Stimulated activated CD4-positive, alpha-beta T cell treated with anti-CD3 and anti-CD28 coated beads, Interleukin-4, amount 100 ng/mL, for 4 hours (primary cell): ENCODE results near the gene ZGPAT.
A peak's percentile ranks its signal among the peaks of the same experiment; 100 is the strongest.

Experiments
- DNase-seq, 2 experiments: peaks; one replicate each; pipeline ENCODE4 v3.0.0-alpha.2; 2020

Gene ZGPAT

GRCh38 chr20:63679799-63680305, 28.0 kb upstream of the ZGPAT start:
- DNase-seq, result no peak

DNA sequence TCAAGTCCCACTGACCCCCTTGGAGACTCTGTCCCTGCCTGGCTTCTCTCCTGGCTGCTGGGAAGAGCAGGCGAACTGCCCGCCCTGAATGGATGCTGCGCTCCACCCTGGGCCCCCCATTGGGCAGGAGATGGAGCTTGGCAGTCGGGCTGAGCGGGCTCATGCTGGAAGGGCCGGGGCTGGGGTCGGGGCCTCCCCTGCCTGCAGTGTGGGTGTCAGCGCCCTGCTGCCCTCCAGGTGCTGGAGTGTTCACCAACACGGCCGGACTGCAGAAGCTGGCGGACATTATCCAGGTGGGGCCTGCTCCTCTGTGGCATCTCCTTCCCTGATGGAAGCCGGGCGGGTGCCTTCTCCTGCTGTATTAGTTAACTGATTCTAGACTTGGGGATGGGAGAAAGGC, 27.4 kb upstream of the ZGPAT start:
- DNase-seq, result no peak

- no peak for DNase-seq
Measured at GRCh38 chr20:63680857-63681608, 26.8 kb upstream of the ZGPAT start.

- no peak for DNase-seq
Measured at GRCh38 chr20:63681609-63682142, 26.2 kb upstream of the ZGPAT start.

DNA sequence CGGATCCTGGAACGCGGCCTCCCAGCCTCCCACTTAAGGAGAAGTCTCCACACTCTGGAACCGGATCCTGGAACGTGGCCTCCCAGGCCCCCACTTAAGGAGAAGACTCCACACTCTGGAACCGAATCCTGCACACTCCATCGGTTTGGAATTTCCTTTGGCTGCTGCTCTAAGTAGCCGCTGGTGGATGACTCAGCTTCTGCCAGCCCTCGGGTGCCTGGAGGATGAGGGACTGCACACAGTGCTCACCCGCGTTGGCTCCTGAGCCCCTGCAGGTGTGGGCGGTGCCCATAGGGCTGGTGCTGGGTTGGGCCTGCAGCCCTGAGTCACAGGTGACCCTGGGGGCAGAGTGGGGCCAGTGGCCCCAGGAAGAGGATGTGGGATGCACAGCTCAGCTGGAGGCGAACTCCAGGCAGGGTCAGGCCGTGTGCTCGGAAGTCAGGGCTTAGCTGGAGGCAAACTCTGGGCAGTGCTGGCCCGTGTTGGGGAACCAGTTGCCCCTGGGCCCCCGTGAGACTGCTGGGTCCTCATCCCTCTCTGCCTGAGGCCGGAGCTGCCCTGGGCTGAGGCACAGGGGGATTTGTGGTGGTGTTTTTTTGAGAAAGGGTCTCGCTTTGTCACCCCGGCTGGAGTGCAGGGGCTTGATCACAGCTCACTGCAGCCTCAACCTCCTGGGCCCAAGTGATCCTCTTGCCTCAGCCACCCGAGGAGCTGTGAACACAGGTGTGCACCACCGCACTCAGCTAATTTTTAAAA, 25.3 kb upstream of the ZGPAT start:
- DNase-seq, result no peak

DNA sequence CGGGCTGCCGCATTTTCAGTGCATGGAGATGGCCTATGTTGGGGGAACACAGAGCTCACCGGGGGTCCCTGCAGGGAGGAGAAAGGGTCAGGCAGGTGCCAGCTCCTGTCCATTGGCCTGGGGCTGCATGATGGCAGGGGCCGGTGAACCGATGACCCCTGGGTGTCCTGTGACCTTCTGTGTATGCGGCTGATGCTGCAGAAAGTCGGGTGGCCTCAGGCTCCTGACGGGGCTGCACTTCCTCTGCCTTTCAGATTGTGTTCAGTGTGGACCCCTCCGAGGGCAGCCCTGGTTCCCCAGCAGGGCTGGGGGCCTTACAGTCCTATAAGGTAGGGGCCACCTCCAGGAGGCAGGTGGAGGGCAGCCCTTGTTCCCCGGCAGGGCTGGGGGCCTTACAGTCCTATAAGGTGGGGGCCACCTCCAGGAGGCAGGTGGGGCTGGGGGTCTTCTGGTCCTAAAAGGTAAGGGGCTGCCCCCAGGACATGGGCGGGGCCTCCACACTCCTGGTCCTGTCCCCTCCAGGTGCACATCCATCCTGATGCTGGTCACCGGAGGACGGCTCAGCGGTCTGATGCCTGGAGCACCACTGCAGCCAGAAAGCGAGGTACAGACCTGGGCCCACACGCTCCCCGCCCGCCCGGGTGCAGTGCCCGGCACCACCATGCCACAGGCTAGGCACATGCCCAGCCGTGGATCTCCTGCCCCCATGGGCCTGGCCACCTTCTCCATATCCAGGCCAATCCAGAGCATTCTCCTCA, 22.4 kb upstream of the ZGPAT start:
- no peak for DNase-seq

GRCh38 chr20:63686094-63686491, 21.7 kb upstream of the ZGPAT start:
- DNase-seq, result no peak

DNA sequence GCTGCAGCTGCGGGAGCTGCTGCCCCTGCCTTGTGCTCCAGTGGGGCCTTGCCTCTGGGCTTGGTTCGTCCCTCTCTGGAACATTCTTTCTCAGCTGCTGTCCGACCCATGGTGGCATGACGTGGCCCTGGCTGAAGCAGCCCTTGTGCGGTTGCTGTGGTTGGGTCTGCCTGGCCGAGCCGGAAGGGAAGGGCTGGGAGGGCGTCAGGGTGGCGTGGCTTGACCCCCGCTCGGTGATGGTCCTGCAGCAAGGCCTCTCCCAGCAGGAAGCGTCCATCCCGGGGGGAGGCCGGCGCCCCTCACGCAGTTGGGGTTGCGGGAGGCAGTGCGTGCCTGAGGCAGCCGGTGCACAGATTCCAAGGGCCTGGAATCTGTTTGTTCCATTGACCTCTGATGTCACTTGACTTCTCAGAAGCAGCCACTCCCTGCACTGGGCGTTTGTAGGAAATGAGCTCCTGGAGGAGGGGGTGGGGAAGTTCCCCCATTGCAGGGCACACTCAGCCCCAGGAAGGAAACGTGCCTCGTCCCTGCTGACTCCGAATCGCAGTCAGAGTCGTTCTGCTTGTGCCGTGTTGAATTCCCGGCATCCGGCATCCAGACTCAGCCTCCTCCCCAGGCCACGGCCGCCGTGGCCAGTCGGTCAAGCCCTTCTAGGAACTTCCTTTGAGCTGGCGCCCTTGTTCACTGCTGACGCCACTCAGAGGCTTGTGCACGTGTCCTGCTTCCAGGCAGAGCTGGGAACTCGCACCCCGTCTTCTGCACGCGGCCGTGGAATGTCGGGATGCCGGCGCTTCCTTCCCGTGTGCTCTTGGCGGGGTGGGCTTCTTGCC, 21.1 kb upstream of the ZGPAT start:
- peak; percentile 54 to 78 for DNase-seq

DNA sequence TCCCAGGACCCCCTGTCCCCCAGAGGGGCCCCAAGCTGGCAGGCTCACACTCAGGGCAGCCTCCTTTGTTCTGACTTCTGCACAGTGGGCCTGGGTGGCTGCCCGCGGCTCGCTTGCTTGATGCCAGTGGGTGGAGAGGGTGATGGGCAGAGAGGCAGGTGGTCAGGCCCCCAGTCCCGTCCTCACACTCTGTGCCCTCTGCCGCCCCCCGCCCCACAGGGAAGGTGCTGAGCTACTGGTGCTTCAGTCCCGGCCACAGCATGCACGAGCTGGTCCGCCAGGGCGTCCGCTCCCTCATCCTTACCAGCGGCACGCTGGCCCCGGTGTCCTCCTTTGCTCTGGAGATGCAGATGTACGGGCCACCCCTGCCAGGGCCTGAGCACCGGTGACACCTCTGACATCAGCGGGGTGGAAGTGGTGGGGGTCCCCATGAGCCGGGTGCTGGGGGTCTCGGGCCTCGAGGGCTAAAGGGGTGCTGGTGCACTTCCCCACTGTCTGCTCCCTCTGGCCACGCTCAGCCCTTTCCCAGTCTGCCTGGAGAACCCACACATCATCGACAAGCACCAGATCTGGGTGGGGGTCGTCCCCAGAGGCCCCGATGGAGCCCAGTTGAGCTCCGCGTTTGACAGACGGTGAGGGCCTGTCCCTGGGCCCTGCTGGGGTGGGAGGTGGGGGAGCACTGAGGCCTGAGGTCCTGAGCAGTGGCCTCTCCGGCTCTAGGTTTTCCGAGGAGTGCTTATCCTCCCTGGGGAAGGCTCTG, 20.2 kb upstream of the ZGPAT start:
- DNase-seq, result no peak

DNA sequence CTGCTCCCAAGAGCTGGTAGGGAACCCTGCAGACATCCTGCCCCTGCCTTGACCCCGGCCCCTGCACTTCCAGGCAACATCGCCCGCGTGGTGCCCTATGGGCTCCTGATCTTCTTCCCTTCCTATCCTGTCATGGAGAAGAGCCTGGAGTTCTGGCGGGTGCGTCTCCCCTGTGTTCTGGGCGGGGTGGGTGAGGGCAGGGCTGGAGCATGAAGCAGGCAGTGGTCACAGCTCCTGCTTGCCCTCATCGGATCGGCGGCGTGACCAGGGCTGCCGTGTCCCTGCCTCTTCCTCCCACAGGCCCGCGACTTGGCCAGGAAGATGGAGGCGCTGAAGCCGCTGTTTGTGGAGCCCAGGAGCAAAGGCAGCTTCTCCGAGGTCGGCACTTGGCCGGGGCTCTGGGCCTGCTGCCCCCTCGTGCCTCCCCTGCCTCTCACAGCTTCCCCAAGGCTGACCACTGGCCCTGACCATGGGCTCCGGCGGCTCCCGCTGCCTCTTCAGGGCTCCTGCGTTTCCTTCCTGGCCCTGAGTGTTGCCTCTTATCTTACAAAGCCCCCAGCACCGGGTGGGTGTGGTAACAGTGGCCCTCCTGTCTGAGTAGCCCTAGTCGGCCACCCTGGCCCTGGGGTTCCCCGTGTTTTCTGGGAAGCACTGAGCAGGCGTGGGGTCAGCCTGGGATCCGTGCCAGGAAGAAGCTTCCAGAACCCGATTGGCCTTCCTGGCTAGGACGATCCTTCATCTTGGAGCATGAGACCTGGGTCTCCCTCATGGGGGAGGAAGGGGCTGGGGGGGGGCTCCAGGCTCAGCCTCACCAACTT, 19.4 kb upstream of the ZGPAT start:
- no peak for DNase-seq

DNA sequence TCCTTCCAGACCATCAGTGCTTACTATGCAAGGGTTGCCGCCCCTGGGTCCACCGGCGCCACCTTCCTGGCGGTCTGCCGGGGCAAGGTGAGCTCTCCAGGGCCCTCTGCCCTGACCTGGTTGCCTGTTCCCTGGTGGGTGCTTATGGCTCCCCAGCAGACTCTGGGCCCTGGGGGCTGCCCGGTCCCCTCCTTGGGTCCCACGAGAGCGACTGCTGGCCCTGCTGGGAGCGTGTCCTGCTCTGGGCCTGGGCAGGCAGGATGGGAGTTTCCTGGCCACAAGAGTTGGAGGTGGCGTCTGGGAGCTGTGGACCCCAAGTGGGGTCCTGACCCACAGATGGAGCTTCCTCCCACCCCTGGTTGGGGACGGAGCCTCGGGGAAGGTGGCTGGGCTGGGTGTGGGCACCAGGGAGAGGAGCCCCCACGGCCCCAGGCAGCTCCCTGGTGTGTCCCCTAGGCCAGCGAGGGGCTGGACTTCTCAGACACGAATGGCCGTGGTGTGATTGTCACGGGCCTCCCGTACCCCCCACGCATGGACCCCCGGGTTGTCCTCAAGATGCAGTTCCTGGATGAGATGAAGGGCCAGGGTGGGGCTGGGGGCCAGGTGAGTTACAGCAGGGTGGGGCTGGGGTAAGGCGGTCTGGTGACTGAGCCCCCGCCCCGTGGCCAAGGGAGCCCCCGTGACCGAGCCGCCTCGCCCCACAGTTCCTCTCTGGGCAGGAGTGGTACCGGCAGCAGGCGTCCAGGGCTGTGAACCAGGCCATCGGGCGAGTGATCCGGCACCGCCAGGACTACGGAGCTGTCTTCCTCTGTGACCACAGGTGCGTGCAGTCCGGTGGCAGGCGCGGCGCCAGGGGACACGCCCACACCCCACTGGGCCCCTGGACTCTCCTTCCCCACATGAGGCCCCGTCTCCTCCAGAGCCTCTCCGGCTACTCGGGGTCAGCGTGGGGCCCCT, 18.5 kb upstream of the ZGPAT start:
- DNase-seq, result no peak

- no peak for DNase-seq
Measured at GRCh38 chr20:63690003-63690897, 17.6 kb upstream of the ZGPAT start.

DNA sequence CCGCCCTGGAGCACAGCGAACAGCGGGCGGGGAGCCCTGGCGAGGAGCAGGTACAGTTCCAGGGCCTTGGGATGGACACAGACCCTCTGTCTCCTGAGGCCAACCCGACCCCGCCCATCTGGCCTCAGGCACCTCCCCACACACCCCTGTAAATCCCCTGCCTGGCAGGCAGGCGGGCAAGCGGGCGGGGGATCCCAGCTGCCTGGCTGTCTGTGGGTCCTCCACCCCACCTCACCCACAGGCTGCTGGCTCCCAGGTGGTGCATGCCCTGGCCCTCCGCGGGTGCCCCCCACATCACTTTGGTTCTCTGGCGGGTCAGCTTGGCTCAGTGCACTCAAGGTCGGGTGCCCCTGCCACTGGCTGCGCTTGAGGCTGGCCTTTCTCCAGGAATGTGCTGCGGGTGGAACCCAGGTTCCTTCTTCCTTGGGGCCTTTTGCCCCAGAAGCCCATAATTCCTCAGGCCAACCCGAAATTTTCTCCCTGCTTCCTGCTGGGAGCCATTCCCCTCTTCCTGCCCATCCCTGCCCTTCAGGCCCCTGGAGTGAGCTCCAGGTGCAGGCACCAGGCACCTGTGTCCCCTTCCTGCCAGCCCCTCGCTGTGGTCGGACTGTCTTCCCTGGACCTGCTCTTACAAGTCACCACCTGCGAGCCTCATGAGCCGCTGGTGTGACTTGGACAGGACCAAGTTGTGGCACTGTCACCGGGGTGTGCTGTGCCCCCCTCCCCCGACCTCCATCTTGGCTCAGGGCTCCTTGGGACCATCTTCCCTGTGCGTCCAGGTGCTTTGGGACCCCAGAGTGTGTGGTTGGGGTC, 16.7 kb upstream of the ZGPAT start:
- DNase-seq, result no peak

GRCh38 chr20:63691711-63692435, 16.0 kb upstream of the ZGPAT start:
- no peak for DNase-seq

- DNase-seq, result no peak
Measured at GRCh38 chr20:63692436-63693082, 15.3 kb upstream of the ZGPAT start.

GRCh38 chr20:63693083-63693732, 14.6 kb upstream of the ZGPAT start:
- DNase-seq, result no peak
